HG03045 (cell line): ENCODE data around the gene MYO7B.
"Not testable (repeated sequence)": the region's sequence is repeated elsewhere in the genome, so short reads cannot be mapped to it uniquely, and the experiment has no call there.

Source experiments
- ATAC-seq: cut with Tn5 transposase; IDR thresholded peaks from one replicate; pipeline ENCODE4 v1.9.1; 2021; ENCODE audit warnings: mild to moderate bottlenecking, moderate library complexity; ENCODE audit not compliant: unreplicated experiment

Gene MYO7B

DNA sequence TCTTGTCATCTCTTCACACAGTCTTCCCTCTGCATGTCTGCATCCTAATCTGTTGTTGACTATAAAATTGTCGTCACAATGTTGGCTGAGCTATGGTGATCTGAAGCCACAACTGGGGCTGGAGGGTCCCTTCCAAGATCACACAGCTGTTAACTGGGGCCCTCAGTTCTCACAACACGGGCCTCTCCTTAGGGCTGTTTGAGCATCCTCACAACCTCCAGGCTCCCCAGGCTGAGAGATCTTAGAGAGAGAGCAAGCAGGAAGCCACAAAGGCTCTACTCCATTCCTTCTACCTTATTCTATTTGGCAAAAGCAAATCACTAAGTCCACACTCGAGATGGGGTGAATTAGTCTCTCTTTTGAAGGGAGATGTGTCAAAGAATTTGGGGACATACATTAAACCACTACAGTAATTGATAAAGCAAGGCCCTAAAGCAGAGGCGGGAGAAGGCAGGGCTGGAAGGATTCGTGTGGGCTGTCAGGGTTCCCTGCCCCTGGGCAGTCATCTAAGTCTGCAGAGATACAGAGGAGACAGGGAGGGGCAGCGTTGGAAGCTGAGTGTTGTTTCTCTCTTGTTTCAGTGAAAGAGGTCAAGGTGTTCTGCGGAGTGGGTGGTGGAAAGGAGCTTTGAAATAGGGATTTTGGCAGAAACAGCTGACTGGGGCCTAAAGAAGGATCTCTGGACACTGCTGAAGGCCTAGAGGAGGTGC lies 15.9 kb downstream of the MYO7B start:
- no peak for ATAC-seq

DNA sequence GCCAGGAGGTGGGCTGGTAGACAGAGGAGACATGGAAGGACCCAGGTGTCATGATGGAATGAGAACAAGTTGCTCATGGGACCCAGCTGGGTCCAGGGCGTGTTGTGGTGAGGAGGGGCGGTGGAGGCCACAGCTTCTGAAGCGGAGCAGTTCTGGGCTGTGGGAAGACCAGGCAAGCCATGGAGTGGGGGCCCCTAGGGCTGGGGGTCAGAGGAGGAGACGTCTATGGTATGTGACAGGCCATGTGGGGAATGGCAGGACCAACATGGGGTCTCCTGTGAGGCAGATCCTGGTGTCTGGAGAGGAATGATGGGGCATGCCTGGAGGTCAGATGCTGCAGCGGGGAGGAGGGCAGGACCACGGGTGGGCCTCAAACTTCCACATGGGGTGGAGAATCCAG lies 16.9 kb downstream of the MYO7B start:
- no peak for ATAC-seq

DNA sequence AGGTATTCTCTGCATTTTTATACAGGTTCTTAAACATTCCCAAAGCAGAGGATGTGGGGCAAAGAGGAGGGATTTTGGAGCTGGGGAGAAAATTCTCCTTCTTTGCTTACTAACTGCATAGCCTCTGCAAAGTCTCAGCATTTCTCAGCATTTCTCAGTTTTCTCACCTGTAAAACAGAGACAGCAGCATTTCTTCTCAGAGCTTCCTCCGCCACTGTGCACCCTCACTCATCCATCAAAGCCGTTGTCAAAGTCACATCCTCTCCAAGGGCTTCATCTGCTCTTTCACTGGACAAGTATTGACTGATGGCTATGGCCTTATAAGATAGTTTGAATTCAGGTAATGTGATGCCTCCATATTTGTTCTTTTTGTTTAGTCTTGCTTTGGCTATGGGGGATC lies 17.4 kb downstream of the MYO7B start:
- ATAC-seq = no peak

DNA sequence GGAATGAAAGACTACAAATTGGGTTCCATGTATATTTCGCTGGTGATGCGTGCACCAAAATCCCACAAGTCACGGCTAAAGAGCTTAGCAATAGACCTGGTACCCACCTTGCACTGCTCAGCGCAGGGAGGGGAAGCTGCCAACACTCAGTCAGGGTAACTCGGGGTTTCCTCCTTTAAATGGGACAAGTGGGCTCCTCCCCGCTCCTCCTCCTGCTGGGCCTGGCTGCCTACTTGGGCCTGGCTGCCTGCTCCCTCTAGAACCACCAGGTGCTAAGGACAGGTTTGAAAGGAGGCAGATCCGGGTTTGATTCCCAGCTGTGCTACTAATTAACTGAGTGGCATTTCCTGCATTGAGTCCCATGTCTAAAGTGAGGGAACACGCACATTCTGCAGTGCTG lies 23.4 kb downstream of the MYO7B start:
- no peak for ATAC-seq

DNA sequence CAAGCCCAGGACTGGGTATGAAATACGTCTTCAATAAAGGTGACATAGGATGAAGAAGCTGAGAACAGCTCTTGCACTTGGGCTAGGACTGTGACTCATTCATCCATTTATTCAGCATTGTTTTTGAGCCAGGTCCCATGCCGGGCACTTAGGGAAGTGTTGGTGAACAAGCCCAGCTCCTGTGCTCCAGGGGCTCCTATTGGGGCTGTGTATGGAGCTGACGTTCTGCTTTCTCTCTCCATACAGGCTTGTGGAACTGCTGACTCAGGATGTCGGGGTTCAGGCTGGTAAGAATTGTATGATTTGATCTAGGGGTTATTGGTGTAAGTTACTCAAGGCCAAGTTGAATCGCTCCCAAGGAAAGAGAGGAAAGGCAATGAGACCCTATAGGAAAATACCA lies 24.0 kb downstream of the MYO7B start:
- no peak for ATAC-seq

DNA sequence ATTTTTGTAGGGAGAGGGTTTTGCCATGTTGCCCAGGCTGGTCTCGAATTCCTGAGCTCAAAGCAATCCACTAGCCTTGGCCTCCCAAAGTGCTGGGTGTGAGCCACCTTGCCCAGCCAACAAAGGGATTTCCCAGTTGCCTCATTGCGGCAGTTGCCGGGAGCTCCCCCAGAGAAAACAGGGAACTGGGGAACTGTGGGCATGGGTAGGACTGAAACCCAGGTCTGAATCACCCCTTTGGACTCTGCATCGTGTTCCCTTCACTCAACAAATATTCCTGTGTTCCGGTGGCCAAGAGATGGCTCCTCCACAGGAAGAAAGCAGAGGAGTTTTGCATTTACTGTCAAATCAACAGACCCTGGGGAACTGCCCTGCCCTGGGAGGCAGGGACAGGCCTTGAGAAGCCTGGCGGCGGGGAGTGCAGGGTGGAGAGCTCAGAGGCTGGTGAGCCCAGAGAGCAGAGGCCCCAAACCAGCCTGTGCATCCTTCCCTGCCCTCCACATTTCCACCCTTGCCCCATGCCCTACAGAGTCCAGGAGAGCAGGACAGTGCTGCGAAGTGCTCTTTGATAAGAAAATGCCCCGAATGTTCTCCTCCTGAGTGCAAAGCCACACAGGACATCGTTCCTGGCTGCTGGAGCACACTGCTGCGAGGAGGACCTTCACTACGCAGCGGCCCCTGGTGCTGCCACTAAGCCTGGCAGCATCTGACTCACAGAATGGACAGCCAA lies 24.9 kb downstream of the MYO7B start:
- no peak for ATAC-seq

DNA sequence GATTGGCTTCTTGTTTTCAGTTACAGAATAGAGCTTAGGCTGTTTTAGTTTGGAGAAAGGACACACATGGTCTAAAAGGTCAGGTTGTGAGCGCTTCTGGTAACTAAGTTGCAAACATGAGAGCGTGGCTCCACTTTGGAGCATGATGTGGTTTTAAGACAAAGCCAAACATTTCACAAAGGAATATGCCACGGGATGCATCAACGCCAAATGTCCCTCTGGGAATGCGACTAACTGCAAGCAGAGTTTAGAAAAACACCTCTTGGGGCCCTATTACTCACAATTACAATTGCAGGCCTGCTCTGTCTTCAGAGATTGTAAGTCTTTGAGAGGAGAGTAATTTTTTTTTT lies 25.4 kb downstream of the MYO7B start:
- ATAC-seq = no peak

DNA sequence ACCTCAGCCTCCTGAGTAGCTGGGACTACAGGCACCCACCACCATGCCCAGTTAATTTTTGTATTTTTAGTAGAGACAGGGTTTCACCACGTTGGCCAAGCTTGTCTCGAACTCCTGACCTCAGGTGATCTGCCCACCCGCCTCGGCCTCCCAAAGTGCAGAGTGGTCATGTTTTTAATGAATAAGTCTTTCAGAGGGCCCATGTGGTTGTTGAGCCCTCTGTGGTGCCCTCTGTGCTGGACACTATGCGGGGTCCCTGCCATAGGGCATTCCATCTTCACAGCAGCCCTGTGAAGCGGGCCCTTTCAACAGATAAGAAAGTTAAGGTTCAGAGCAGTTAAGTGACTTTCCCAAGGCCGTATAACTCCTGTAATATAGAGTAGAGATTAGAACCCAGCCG lies 25.9 kb downstream of the MYO7B start:
- ATAC-seq = no peak

DNA sequence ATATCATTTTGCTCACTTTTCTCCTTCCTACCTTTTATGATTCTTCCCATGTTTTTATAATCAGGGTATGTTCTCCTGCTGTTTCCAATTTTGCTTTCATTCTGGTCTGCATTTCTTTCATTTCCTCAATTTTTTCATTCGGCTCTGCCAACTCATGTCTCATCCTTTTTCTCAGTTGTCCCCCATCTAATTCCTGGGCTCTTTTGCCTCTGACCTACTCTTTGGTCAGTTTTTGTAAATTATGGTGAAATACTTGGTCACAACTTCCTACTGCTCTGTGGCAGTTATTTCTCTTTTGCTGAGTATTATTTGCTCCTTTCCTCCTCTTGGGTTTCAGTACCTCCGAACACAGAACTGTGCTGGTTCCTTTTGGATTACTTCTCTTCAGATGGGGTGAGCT lies 27.5 kb downstream of the MYO7B start:
- no peak for ATAC-seq

DNA sequence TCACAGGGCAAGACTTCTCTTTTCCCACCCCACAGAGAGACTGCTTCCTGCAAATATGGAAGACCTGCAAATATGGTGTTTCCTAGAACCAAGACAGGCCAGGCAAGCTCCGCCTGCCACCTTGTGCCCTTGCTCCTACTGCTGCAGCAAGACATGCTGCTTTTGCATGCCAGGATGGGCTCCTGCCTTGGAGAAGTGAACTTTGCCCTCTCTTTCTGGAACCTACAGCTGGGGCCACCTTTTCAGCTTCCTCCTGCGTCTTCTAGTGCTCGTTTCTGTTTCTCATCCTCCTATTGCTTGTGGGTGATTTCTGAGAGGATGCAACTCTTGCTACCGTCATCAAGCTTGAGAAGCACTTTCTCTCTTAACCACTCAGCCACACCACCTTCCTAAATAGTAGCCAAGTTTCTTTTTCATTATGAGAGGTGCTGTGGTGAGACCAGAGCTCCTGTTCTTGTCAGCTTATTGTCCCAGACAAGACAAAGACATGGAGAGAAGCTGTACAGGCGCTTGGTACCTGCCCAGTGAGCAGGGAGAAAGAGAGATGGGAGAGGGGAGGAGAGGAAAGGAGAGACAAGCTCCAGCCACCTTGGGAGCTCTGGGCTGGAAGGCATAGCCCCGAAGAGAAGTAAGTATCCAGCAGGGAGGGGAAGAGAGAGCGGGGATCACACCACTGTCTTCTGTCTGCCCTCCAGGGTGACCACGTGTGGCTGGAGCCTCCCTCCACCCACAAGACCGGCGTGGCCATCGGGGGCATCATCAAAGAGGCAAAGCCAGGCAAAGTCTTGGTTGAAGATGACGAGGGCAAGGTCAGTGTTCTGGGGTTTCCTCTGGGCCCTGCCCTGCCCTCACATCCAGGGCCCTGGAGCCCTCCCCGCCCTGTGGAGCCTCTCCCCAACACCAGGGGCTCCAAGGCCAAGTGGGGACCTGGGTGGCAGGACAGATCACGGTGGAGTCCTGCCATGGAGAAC lies 28.3 kb downstream of the MYO7B start:
- ATAC-seq = peak; percentile 95

DNA sequence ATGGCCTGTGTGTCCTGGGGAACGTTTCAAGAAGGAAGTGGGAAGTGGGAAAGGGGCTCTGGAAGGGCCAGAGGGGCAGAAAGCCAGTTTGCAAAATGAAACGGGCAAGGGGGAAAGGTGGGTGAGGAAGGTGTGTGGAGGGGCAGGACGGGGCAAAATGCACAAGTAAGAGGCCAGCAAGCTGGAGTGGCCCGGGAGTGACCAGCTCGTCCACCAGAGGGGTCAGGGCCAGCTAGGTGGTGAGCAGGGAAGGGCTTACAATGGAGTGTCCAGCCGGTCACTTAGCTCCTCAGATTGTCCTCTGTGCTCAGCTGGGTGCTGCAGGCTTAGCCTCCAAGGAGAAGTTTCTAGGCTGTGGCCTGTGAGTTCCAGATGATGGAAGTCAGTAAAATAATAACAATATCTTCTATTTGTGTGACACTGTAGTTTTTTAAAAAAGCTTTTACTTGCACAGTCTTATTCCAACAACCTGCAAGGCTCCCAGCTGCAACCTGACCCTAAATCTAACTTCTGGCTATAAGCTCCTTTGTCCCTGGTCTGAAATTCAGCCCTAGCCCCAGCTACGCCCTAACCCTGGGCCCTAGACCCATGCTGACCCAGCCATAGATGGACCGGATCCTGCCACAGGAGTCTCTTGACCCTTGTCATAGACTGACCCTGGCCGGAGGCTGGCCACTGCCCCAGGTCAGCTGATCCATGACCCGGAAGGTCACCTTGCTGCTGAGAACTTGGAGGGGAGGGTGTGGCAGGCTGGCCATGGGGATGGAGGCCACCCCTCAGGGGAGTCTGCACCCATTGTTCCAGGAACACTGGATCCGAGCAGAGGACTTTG lies 29.2 kb downstream of the MYO7B start:
- no peak for ATAC-seq

DNA sequence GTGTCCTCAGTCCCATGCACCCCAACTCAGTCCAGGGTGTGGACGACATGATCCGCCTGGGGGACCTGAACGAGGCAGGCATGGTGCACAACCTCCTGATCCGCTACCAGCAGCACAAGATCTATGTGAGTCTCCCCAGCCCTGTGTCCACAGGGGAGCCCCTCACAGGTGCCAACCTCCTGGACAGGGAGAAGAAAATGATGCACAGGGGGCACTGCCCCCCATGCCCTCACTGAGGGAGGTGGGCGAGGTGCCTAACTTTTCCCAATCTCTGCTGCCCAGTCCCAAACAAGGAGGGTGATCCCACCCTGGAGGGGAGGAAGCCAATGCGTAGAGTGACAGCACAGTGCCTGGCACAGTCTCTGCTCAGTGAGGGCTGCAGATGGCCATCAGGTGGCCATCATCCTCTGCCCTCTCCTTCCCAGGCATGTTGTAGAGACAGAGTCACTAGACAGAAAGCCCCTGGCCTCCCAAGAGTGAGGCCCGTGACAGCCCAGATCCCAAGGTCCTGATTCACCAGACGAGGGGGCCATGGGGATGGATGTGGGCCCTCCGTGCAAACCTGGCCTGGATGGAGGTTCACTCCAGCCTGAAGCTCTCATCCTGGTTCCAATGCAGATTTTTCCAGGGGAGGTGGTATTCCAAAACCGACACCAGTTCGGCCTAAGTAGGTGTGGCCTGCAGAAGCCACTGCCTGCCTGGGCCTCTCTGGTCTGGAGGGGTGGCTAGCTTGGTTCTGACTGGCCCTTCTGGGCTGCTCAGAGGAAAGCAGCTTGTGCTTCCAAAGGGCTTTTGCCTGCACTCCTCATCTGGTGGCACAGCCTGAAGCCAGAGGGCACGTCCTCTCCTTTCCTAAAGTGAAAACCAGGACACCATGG lies 30.0 kb downstream of the MYO7B start:
- ATAC-seq = no peak

DNA sequence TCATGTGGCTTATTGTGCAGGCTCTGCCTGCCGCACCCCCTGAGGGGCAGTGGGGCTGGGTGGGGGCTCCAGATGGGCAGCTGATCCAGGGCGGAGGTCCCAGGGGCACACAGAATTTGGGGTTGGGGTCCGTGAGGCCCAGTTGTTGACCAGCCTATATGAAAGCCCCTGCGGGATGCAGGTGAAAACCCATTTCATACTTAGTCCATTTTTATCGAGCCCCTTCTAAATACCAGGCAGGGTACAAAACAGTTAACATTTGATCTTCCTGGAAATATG lies 30.6 kb downstream of the MYO7B start:
- no peak for ATAC-seq

DNA sequence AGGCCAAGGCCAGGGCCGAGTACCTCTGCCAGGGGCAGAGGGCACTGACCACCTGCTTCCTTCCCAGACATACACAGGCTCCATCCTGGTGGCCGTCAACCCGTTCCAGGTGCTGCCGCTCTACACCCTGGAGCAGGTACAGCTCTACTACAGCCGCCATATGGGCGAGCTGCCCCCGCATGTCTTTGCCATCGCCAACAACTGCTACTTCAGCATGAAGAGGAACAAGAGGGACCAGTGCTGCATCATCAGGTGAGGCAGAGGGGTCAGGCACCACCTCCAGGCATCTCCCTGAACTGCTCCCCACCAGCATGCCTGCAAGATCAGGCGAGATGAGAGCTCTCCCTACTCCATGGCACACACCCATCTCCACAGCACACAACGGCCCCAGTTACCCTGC lies 31.1 kb downstream of the MYO7B start:
- no peak for ATAC-seq

DNA sequence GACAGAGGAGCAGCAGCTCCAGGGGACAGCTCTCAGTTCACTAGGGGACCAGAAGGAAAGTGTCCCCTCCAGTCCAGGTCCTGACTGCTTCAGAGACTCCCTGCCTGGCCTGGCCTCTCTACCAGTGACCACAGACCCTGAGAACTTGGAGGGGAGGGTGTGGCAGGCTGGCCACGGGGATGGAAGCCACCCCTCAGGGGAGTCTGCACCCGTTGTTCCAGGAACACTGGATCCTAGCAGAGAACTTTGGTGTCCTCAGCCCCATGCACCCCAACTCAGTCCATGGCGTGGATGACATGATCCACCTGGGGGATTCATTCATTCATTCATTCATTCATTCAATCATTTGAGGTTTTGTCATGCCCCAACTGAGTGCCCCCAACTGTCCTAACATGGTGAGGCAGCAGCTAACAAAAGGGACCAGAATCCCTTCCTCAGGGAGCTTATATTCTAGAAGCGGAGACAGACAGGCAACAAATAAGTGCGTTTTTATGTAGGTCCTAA lies 31.9 kb downstream of the MYO7B start:
- ATAC-seq = no peak

DNA sequence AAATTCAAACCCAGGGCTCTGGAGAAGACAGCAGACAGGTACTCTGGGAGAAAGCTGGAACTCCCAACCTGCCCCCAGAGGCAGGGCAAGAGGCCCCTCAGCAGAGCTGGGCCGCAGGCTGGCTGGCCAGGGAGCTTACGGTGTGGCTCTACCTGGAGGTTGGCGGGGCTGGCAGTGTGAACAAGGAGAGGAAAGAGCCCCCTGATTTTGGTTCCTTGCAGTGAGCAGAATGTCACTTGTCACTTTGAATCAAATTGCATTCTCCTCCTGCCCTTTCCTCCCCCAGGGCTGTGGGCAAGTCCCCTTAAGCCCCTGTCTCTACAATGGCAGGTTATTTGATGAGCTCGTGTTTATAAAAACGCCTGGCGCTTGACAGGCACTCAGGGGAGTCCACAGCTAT lies 32.6 kb downstream of the MYO7B start:
- no peak for ATAC-seq

DNA sequence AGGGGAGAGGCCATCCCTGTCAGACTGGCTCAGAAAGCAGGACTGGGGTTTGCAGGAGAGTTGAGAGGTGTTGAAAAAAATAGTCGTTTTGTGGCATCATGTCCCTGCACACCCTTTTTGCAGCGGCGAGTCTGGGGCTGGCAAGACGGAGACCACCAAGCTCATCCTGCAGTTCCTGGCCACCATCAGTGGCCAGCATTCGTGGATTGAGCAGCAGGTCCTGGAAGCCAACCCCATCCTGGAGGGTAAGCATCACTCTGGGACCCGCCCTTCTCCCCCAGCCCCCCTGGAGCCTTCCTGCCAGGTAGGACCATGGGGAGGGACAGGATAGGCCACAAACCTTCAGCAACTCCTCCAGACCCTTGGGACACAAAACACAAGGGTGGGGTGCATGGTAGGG lies 34.2 kb downstream of the MYO7B start:
- ATAC-seq = no peak

DNA sequence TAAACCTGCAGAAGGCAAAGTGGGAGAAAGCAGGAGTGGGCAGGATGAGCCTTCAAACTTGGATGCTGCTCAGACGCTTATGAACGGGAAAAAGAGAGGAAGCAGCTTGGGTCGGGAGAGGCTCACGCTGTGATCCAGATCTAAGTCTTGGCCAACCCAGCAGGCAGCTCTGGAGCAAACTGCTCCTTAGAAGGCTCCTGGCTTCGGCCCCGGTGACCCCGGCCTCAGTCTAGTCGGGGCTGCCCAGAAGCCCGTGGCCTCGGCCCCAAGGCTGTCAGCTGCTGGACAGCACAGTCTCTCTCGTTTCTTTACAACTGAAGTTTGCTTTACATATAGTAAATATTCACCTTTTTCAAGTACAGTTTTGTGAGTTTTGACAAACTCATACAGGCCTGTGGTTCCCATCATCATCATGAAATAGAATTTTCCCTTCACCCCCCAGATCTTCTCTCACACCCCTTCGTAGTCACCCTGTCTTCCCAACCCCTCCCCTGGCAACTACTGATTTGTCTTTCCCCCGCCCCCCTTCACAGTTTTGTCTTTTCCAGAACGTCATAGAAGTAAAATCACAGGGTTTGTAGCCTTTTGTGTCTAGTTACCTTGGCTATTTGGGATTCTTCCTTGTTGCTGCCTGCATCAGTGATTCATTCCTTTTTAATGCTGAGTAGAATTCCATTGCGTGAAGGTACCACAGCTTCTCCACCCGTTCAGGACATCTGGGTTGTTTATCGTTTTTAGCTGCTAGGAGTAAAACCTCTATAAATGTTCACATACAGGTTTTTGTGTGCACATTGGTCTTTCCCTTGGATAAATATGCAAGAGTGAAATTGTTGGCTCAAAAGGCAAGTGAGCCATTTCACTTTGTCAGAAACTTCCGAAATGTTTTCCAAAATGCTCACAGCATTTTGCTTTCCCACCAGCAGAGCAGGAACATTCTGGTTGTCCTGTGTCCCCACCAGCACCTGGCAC lies 35.1 kb downstream of the MYO7B start:
- no peak for ATAC-seq

DNA sequence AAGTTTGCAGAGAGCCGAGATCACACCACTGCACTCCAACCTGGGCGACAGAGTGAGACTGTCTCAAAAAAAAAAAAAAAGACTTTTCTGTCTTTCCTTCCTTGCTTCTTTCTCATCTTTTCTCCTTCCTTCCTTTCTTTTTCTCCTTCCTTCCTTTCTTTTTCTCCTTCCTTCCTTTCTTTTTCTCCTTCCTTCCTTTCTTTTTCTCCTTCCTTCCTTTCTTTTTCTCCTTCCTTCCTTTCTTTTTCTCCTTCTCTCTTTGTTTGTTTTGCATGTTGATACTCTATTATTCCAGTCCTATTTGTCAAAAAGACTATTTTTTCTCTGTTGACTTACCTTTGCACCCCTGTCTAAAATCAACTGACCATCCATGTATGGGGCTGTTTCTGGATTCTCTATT lies 36.9 kb downstream of the MYO7B start:
- not testable (repeated sequence) for ATAC-seq
